HepG2 (cell line): ENCODE data around the gene FGF19. TPM values are rescaled to one million over a fixed set of nuclear protein-coding genes. Genes with fewer than 3 reads are reported as not detected.

ENCODE experiments used
- GATA4 ChIP-seq: sonication (generic); IDR thresholded peaks from 2 replicates; pipeline ENCODE4 v1.6.1; 2016; ENCODE audit warnings: antibody characterized with exemption, low read depth, borderline replicate concordance
- HNRNPK ChIP-seq: fragments of 200-400 bp; formaldehyde crosslinking; IDR thresholded peaks from 2 replicates; pipeline ENCODE4 v1.6.1; 2018; ENCODE audit warnings: low read length, low read depth, moderate library complexity, mild to moderate bottlenecking; ENCODE audit not compliant: poor library complexity, severe bottlenecking
- IRX3 ChIP-seq: sonication (generic); formaldehyde crosslinking; IDR thresholded peaks from 2 replicates; pipeline ENCODE4 v1.8.1; 2023; ENCODE audit warnings: mild to moderate bottlenecking, low read depth, missing genetic modification reagents, borderline replicate concordance
- JUND ChIP-seq: sonication (generic); formaldehyde crosslinking; IDR thresholded peaks from 2 replicates; pipeline ENCODE4 v1.8.0; 2022; ENCODE audit warnings: mild to moderate bottlenecking, missing genetic modification reagents
- MBNL3 ChIP-seq: fragments of 250-450 bp; sonication (Bioruptor Pico); conservative IDR thresholded peaks from 2 replicates; pipeline ENCODE4 v1.8.0; 2022; ENCODE audit warnings: mild to moderate bottlenecking, inconsistent platforms
- MTF2 ChIP-seq: sonication (generic); formaldehyde crosslinking; IDR thresholded peaks from 2 replicates; pipeline ENCODE4 v1.5.0; 2020; ENCODE audit warnings: missing genetic modification reagents, borderline replicate concordance
- REPIN1 ChIP-seq: sonication (generic); formaldehyde crosslinking; IDR thresholded peaks from 2 replicates; pipeline ENCODE4 v1.8.0; 2022; ENCODE audit warnings: missing genetic modification reagents, low read depth, mild to moderate bottlenecking, borderline replicate concordance
- SATB2 ChIP-seq: sonication (generic); formaldehyde crosslinking; IDR thresholded peaks from 2 replicates; pipeline ENCODE4 v1.5.0; 2020; ENCODE audit warnings: missing genetic modification reagents
- SMAD3 ChIP-seq: sonication (generic); formaldehyde crosslinking; IDR thresholded peaks from 2 replicates; pipeline ENCODE4 v1.4.0; 2020; ENCODE audit warnings: missing genetic modification reagents
- ZNF136 ChIP-seq: sonication (generic); formaldehyde crosslinking; IDR thresholded peaks from 2 replicates; pipeline ENCODE4 v1.8.1; 2022; ENCODE audit warnings: low read depth, mild to moderate bottlenecking, moderate library complexity, missing genetic modification reagents
- ZNF230 ChIP-seq: sonication (generic); formaldehyde crosslinking; IDR thresholded peaks from 2 replicates; pipeline ENCODE4 v1.4.0; 2020; ENCODE audit warnings: mild to moderate bottlenecking, missing genetic modification reagents
- ZNF530 ChIP-seq: sonication (generic); formaldehyde crosslinking; IDR thresholded peaks from 2 replicates; pipeline ENCODE4 v1.5.0; 2020; ENCODE audit warnings: low read depth, mild to moderate bottlenecking, missing genetic modification reagents
- ZNF777 ChIP-seq: sonication (generic); formaldehyde crosslinking; IDR thresholded peaks from 2 replicates; pipeline ENCODE4 v1.4.0; 2020; ENCODE audit warnings: missing genetic modification reagents
- ZSCAN20 ChIP-seq: sonication (generic); formaldehyde crosslinking; IDR thresholded peaks from 2 replicates; pipeline ENCODE4 v1.4.0; 2020; ENCODE audit warnings: missing genetic modification reagents, mild to moderate bottlenecking, borderline replicate concordance
- polyA plus RNA-seq, 8 experiments: library from polyadenylated mRNA; depleted of rRNA in 3 of 8; stranded (reverse) in 7 of 8; unstranded in 1 of 8; fragments of >200 nt; fragmentation: Illumina TruSeq in 4 of 8; extraction: Trizol in 4 of 8; gene quantifications; 2 replicates each; pipeline versions ENCODE4 v1.2.1 to v1.2.3, GENCODE V29; 2011 to 2016; ENCODE audit warnings: low read depth in 4 of 8, missing spikeins in 1 of 8, mixed read lengths in 1 of 8; ENCODE audit not compliant: insufficient read depth in 1 of 8
- total RNA-seq, 5 experiments: library from RNA; depleted of rRNA; stranded (reverse); fragments of >200 nt; fragmentation: Illumina TruSeq; extraction: Trizol; gene quantifications; 2 replicates each; pipeline ENCODE4 v1.2.3, GENCODE V29; 2016; ENCODE audit warnings: low read depth in 1 of 5
- TF ChIP-seq, protein P1 (sequence below): IDR thresholded peaks from 2 replicates; pipeline ENCODE4 v1.6.1; 2016; ENCODE audit warnings: missing compliant biosample characterization, missing genetic modification reagents, borderline replicate concordance
- TF ChIP-seq, protein P2 (sequence below): fragments of 450-650 bp; IDR thresholded peaks from 2 replicates; pipeline ENCODE4 v1.6.1; 2016
- TF ChIP-seq, protein P3 (sequence below): IDR thresholded peaks from 2 replicates; pipeline ENCODE4 v1.6.1; 2016; ENCODE audit warnings: mild to moderate bottlenecking
- TF ChIP-seq, protein P4 (sequence below): sonication (generic); formaldehyde crosslinking; IDR thresholded peaks from 2 replicates; pipeline ENCODE4 v1.4.0; 2020; ENCODE audit warnings: missing genetic modification reagents; ENCODE audit errors: not compliant biosample characterization
- TF ChIP-seq, protein P5 (sequence below): sonication (generic); formaldehyde crosslinking; IDR thresholded peaks from 2 replicates; pipeline ENCODE4 v1.9.0; 2021; ENCODE audit warnings: missing genetic modification reagents, borderline replicate concordance

FGF19 gene
- total and polyA plus RNA-seq, 2 of the 13 experiments (the other 11 are each of a cell fraction or from before 2014, with no cell fraction given): 0.07 TPM; not detected in 1

DNA sequence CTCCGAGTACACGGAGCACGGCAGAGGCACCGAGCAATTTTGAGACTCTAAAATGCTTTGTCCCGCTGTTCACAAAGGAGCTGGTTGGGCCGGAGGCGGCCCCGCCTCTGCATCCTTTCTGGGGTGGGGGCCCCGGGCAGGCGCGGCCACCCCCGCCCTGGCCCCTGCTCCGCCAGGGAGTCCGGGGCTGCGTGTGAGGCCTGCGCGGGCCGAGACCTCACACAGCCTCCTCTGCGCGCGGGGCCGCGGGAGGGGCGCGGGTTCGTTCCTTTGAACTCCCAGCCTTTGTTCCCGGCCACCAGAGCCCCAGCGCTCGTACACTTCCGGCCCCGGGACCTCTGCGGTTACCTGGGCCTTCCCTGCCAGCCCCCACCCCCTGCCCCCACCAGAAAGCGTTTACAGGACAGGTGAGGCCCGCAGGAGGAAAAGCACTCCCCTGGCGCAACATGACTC, 1.6 kb downstream of the FGF19 start (continued):
- TF ChIP-seq HNRNPK (no peak), ZNF777 (CRISPR knock-in tag) (no peak), ZNF530 (no peak), MBNL3 (no peak), SATB2 (CRISPR knock-in tag) (no peak), JUND (CRISPR knock-in tag) (no peak), ZSCAN20 (CRISPR knock-in tag) (0 out of 2 replicates have a peak, but pooled peaks have one; percentile 50), SMAD3 (CRISPR knock-in tag) (no peak), IRX3 (CRISPR knock-in tag) (no peak), ZNF230 (CRISPR knock-in tag) (no peak), REPIN1 (CRISPR knock-in tag) (no peak), GATA4 (no peak), MTF2 (no peak), ZNF136 (CRISPR knock-in tag) (no peak)
- TF ChIP-seq, protein P1, sequence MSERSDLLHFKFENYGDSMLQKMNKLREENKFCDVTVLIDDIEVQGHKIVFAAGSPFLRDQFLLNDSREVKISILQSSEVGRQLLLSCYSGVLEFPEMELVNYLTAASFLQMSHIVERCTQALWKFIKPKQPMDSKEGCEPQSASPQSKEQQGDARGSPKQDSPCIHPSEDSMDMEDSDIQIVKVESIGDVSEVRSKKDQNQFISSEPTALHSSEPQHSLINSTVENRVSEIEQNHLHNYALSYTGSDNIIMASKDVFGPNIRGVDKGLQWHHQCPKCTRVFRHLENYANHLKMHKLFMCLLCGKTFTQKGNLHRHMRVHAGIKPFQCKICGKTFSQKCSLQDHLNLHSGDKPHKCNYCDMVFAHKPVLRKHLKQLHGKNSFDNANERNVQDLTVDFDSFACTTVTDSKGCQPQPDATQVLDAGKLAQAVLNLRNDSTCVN: no peak
- TF ChIP-seq, protein P2, sequence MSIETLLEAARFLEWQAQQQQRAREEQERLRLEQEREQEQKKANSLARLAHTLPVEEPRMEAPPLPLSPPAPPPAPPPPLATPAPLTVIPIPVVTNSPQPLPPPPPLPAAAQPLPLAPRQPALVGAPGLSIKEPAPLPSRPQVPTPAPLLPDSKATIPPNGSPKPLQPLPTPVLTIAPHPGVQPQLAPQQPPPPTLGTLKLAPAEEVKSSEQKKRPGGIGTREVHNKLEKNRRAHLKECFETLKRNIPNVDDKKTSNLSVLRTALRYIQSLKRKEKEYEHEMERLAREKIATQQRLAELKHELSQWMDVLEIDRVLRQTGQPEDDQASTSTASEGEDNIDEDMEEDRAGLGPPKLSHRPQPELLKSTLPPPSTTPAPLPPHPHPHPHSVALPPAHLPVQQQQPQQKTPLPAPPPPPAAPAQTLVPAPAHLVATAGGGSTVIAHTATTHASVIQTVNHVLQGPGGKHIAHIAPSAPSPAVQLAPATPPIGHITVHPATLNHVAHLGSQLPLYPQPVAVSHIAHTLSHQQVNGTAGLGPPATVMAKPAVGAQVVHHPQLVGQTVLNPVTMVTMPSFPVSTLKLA: no peak
- TF ChIP-seq, protein P3, sequence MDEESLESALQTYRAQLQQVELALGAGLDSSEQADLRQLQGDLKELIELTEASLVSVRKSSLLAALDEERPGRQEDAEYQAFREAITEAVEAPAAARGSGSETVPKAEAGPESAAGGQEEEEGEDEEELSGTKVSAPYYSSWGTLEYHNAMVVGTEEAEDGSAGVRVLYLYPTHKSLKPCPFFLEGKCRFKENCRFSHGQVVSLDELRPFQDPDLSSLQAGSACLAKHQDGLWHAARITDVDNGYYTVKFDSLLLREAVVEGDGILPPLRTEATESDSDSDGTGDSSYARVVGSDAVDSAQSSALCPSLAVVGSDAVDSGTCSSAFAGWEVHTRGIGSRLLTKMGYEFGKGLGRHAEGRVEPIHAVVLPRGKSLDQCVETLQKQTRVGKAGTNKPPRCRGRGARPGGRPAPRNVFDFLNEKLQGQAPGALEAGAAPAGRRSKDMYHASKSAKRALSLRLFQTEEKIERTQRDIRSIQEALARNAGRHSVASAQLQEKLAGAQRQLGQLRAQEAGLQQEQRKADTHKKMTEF (CRISPR knock-in tag): peak; percentile 75; the same call in 1 of the 2 replicates
- TF ChIP-seq, protein P4, sequence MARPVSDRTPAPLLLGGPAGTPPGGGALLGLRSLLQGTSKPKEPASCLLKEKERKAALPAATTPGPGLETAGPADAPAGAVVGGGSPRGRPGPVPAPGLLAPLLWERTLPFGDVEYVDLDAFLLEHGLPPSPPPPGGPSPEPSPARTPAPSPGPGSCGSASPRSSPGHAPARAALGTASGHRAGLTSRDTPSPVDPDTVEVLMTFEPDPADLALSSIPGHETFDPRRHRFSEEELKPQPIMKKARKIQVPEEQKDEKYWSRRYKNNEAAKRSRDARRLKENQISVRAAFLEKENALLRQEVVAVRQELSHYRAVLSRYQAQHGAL (CRISPR knock-in tag): no peak
- TF ChIP-seq, protein P5, sequence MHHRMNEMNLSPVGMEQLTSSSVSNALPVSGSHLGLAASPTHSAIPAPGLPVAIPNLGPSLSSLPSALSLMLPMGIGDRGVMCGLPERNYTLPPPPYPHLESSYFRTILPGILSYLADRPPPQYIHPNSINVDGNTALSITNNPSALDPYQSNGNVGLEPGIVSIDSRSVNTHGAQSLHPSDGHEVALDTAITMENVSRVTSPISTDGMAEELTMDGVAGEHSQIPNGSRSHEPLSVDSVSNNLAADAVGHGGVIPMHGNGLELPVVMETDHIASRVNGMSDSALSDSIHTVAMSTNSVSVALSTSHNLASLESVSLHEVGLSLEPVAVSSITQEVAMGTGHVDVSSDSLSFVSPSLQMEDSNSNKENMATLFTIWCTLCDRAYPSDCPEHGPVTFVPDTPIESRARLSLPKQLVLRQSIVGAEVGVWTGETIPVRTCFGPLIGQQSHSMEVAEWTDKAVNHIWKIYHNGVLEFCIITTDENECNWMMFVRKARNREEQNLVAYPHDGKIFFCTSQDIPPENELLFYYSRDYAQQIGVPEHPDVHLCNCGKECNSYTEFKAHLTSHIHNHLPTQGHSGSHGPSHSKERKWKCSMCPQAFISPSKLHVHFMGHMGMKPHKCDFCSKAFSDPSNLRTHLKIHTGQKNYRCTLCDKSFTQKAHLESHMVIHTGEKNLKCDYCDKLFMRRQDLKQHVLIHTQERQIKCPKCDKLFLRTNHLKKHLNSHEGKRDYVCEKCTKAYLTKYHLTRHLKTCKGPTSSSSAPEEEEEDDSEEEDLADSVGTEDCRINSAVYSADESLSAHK (CRISPR knock-in tag): no peak
